ENCODE data around the gene ZNF141. TPM values are rescaled to one million over a fixed set of nuclear protein-coding genes. Genes with fewer than 3 reads are reported as not detected.

ZNF141 gene
- total and polyA plus RNA-seq, 2 of the 8 experiments (the other 6 are each of a cell fraction or from before 2014, with no cell fraction given), result 8.5 to 50.8 TPM

- TF ChIP-seq CBX8 (IDR thresholded peaks at IDR 0.05; ENCODE audit: borderline replicate concordance, low read depth, low read length), result no peak
- TF ChIP-seq KDM4A (IDR thresholded peaks at IDR 0.05; ENCODE audit: low read depth, low read length, severe bottlenecking), result no peak
- no peak for TF ChIP-seq TEAD4 (IDR thresholded peaks at IDR 0.05; ENCODE audit: low read depth, low read length)
These were observed 31.1 kb upstream of the ZNF141 start (continued) for GRCh38 chr4:306551-306961.

Data from H1 (cell line).